IPS-18a (cell line): Measurements from ENCODE around the gene ABLIM1.

ENCODE experiments used
- H3K27ac ChIP-seq: one replicate; pipeline ENCODE4 v1.5.1; 2013; ENCODE audit warnings: low read length
- H3K27me3 ChIP-seq: one replicate; pipeline ENCODE4 v1.6.1; 2013; ENCODE audit warnings: mild to moderate bottlenecking, low read length; ENCODE audit not compliant: control insufficient read depth, insufficient read depth
- H3K36me3 ChIP-seq: one replicate; pipeline ENCODE4 v1.6.1; 2013; ENCODE audit warnings: low read depth, low read length; ENCODE audit not compliant: control insufficient read depth
- H3K4me1 ChIP-seq: one replicate; pipeline ENCODE4 v1.6.1; 2013; ENCODE audit warnings: low read depth, low read length; ENCODE audit not compliant: control insufficient read depth
- H3K4me3 ChIP-seq: one replicate; pipeline ENCODE4 v1.5.1; 2013; ENCODE audit warnings: low read length
- H3K9ac ChIP-seq: one replicate; pipeline ENCODE4 v1.6.1; 2013; ENCODE audit warnings: mild to moderate bottlenecking, low read length, moderate library complexity
- H3K9me3 ChIP-seq: one replicate; pipeline ENCODE4 v1.6.1; 2013; ENCODE audit warnings: low read depth, low read length; ENCODE audit not compliant: control insufficient read depth

ABLIM1 gene

DNA sequence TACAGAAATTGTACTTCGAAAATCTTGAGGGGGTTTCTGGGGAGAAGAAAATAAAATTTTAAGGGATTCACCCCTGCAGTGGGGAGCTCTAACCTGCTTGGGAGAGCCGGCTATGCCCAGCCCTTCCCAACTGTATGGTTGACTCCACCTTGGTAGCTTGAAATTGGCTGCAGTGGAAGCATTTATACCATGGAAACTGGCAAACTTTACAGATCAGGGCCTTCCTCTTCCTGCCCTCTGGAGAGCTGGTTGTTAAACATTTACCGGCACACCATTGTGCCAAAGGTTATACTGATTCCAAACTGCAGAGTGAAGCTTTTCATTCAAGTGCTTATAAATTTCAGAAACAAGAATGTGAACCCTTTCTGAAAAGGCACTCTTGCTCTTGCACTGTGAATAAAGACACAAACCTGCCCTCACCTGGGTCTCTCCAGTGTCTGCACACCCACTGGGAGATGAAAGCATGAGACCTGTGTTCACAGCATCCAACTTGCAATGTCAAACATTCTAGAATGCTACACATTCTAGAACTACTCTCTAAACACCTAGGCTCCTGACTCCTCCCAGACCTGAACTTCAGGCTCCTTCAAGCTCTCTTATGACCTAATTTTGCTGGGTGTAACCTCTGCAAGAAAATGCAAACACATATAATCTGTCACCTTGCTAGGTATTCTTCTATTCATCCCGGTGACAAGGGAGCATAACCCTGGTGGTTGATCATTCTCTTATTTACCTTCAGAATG lies 44.7 kb downstream of the ABLIM1 start:
- no peaks in the 10 kb centered on the region for H3K9me3 ChIP-seq
- H3K4me3 ChIP-seq, result no peak overlapping the region
- H3K27ac ChIP-seq, result no peak overlapping the region
- no peak overlapping the region for H3K9ac ChIP-seq
- no peaks in the 10 kb centered on the region for H3K27me3 ChIP-seq
- H3K36me3 ChIP-seq, result no peaks in the 10 kb centered on the region
- H3K4me1 ChIP-seq, result no peaks in the 10 kb centered on the region

DNA sequence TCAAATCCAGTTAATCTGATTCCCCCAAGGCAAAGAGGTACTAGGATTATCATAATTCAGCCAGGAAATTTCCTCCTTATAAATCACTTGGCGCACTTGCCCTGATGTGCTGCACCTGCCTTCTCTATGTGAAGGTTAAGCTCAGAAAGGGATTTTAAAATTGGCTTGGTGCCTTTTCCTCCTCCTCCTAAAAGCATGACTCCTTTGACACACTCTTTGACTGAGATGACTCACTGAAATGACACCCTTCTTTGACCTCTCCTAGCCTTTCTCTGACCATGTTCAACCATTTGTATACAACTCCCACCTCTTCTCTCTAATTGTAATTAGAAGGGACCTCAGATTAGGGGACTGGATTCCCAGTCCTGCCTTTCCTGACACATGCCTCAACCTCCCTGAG lies 46.5 kb downstream of the ABLIM1 start:
- no peaks in the 10 kb centered on the region for H3K27me3 ChIP-seq
- no peak overlapping the region for H3K9ac ChIP-seq
- no peaks in the 10 kb centered on the region for H3K4me1 ChIP-seq
- H3K27ac ChIP-seq, result no peak overlapping the region
- no peaks in the 10 kb centered on the region for H3K36me3 ChIP-seq
- no peaks in the 10 kb centered on the region for H3K9me3 ChIP-seq
- no peak overlapping the region for H3K4me3 ChIP-seq

DNA sequence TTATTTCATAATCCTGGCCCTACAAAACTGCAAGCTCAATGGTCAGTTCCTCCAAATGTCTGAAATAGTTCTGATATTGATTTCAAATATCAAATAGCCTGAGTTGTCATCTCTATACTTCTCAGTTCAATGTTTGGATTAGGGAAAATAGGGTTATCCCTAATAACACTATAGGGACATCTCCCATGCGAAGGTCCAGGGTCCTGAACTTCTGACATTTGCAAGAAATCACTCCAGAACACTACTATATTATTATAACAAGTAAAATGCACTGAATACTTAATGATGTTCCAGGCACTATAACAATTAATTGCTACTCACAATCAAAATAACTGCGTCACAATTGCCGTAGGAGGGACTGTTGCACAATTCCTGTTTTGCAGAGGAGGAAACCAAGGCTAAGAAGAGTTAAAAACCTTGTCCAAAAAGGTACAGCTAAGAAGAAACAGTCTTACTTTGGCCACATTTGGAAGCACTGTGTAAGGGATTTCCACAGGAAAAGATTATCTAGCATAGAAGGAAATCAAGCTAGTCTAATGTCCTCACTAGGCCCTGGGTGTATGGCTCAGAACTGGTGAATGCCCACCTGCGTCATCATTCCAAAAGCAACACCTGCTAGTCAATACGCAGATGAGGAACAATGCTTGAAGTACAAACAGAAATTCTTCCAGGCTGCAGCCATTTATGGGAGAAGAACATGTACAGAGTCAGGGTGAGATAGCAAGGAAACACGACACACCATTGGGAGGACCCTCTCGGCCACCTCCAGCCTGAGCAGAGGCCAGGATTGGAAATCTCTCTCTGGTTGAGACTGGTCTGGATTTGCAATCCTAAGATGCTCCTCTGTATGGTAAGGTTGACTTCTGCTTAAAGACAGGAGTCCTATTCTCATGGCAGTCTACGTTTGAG lies 48.3 kb downstream of the ABLIM1 start:
- H3K27me3 ChIP-seq, result no peaks in the 10 kb centered on the region
- no peak overlapping the region for H3K9ac ChIP-seq
- no peaks in the 10 kb centered on the region for H3K36me3 ChIP-seq
- no peaks in the 10 kb centered on the region for H3K4me1 ChIP-seq
- H3K4me3 ChIP-seq, result no peak overlapping the region
- no peak overlapping the region for H3K27ac ChIP-seq
- H3K9me3 ChIP-seq, result no peaks in the 10 kb centered on the region

DNA sequence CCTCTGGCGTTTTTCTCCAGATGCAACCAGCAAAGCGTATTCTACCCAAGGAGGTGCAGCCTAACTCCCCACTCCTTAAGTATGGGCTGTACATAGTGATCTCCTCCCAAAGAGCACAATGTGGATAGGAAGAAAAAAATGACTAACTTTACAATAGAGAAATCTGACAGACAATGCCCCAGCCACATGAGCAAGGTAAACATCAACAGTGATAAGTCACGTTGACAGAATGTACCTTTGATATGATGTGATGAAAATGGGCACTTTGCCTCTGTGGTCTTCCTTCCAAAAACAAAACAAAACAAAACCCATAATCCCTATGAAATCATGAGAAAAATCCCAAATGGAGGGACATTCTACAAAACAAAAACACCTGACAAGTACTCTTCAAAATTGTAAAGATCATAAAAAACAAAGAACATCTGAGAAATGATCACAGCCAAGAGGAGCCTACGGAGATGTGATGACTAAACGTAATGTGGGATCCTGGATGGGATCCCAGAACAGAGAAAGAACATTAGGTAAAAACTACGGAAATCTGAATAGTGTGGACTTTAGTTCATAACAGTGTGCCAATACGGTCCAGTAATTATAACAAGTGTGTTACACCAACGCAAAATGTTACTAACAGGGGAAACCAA lies 50.6 kb downstream of the ABLIM1 start:
- H3K9ac ChIP-seq, result no peak overlapping the region
- H3K9me3 ChIP-seq, result no peaks in the 10 kb centered on the region
- H3K4me1 ChIP-seq, result no peaks in the 10 kb centered on the region

DNA sequence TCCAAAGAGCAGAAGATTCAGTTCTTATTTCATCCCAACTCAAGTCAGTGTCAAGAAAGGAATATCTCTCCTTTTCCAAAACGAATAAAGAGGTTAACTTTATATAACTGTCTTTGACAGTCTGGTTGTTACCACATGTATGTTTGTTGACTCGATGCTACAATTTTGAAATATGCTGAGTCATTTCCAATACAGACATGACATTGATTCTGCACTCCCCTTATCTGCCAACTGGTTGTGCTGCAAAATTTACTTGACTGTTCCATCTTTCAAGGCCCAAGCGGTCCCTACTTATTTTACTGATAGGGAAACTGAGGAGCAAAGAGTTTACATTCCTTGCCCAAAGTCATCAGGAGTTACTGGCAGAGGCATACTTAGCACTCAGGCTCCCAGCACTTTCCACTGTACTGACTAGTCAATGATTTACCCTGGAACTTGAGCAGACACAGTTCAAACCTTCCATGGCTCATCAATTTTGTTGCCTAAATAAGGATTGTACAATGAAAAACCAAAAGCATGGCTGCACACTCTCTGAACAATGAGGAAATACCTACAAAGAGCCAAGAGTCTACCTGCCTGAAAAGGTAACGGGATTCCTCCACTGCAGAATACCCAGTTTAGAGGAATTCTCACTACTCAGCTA lies 52.8 kb downstream of the ABLIM1 start:
- Histone ChIP-seq H3K9me3 (no peaks in the 10 kb centered on the region), H3K27ac (no peak overlapping the region), H3K9ac (no peak overlapping the region), H3K27me3 (no peaks in the 10 kb centered on the region), H3K4me1 (no peaks in the 10 kb centered on the region), H3K36me3 (no peaks in the 10 kb centered on the region), H3K4me3 (no peak overlapping the region)

More for the DNA sequence above, 50.6 kb downstream of the ABLIM1 start:
- Histone ChIP-seq H3K27ac (no peak overlapping the region), H3K36me3 (no peaks in the 10 kb centered on the region), H3K27me3 (no peaks in the 10 kb centered on the region), H3K4me3 (no peak overlapping the region)

DNA sequence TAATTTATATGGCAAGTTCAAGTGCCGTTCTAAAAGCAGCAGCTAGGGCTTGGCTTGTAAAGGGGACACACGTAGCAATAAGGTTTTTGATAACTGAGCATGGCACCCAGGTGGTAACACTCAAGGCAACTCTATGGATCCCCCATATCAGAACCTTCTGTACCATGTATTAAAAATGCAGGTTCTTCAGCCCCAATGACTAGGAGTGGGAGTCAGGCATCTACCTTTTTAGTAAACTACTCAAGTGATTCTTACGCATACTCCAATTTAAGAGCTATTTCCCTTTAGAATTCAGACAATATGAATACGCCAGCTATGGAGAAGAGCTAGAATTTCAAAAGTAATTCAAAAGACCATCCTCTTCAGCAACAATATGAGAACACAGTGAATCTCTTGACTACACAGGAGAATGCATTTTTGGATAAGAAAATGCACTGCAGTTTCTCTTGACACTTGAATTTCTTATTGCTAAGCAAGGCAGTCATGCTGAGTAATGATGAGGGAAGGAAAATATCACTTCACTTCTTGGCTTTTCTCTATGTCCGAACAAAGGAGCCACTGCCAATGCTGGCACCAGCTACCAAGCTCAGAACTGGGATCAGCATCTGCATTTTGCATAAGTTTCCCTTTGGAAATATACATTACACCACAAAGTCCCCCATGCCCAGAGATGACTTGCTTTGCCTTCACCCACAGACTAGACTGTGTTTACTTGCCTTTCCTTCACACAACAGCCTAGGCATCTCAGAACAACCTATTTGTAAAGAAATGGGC lies 53.5 kb downstream of the ABLIM1 start:
- Histone ChIP-seq H3K4me3 (no peak overlapping the region), H3K4me1 (no peaks in the 10 kb centered on the region)

DNA sequence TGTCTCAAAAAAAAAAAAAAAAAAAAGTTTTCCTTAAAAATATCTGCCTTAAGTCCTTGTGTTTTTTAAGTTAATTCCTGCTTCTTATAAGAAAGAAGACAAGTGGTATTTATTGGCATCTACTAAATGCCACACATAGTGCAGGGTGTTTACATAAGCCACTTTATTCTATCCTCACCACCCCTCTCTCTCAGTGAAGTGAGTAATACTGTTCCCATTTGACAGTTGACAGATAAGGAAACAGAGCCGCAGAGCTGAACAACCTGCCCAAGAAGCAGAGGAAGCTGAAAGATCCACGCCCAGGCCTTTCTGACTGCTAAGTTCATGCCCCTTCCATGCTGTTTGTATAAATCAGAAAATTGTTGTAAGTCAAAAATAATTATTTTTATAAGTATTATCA lies 54.1 kb downstream of the ABLIM1 start:
- Histone ChIP-seq H3K4me3 (no peak overlapping the region), H3K9ac (no peak overlapping the region), H3K27ac (no peak overlapping the region), H3K9me3 (no peaks in the 10 kb centered on the region), H3K36me3 (no peaks in the 10 kb centered on the region), H3K27me3 (no peaks in the 10 kb centered on the region), H3K4me1 (no peaks in the 10 kb centered on the region)

More for the DNA sequence above, 53.5 kb downstream of the ABLIM1 start:
- Histone ChIP-seq H3K36me3 (no peaks in the 10 kb centered on the region), H3K9me3 (no peaks in the 10 kb centered on the region), H3K9ac (no peak overlapping the region), H3K27me3 (no peaks in the 10 kb centered on the region), H3K27ac (no peak overlapping the region)

DNA sequence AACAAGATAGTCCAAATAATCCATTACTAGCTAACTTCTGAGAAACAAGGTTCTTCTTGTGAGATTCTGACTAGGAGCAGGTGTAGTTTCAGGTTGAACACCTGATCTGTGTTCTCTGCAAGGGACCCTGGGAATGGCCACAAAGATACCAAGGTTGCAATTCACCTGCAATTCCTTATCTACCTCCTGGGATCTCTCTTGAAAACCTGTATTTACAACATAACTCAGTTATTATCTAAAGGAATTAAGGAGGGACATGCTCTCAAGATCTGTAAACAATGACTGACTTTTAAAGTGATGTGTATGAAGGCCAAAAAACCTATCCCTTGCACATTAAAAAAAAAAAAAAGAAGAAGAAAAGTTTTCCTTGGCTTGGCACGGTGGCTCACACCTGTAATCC lies 54.8 kb downstream of the ABLIM1 start:
- no peaks in the 10 kb centered on the region for H3K27me3 ChIP-seq
- no peaks in the 10 kb centered on the region for H3K4me1 ChIP-seq
- H3K36me3 ChIP-seq, result no peaks in the 10 kb centered on the region
- no peak overlapping the region for H3K9ac ChIP-seq
- H3K27ac ChIP-seq, result no peak overlapping the region
- H3K9me3 ChIP-seq, result no peaks in the 10 kb centered on the region
- H3K4me3 ChIP-seq, result no peak overlapping the region

DNA sequence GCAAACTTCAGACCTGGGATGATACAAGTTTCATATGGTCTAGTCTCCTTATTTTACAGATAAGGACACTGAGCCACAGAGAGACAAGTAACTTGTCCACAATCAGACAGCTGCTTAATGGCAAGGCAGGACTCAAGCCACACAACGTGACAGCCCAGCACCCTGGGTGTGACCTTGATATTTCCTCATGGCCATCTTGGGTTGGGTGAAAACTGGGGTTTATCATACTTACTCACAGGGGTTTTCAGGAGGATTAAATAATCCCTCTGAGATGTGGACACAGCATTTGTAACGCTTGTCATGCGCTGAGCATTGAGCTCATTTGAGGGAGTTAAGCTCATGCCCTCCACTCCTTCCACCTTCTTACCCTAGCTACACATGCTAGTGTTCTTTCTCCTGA lies 58.0 kb downstream of the ABLIM1 start:
- Histone ChIP-seq H3K4me3 (no peak overlapping the region), H3K36me3 (no peaks in the 10 kb centered on the region)

DNA sequence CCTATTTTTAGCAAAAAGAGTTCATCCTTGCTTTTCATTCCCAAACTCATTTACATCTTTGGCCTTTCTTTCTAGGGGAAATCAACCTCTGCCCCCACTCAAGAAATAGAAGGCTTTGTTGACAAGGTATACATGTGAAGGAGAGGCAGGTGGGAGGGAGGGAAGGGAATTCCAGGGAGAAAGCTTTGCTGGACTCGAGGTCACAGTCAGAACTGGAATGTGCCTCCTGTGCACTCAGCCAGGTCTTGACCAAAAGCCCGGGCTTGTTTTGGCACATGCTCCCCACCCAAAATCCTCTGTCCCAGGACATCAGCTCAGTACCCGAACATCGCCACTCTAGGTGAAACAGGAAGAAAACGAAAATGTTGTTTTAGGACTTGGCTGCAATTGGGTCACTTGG lies 61.3 kb downstream of the ABLIM1 start:
- H3K9me3 ChIP-seq, result no peaks in the 10 kb centered on the region
- no peaks in the 10 kb centered on the region for H3K36me3 ChIP-seq
- H3K27me3 ChIP-seq, result no peaks in the 10 kb centered on the region
- no peak overlapping the region for H3K4me3 ChIP-seq
- H3K9ac ChIP-seq, result no peak overlapping the region
- H3K4me1 ChIP-seq, result no peaks in the 10 kb centered on the region
- H3K27ac ChIP-seq, result no peak overlapping the region

More for the DNA sequence above, 58.0 kb downstream of the ABLIM1 start:
- Histone ChIP-seq H3K9me3 (no peaks in the 10 kb centered on the region), H3K27ac (no peak overlapping the region), H3K27me3 (no peaks in the 10 kb centered on the region), H3K9ac (no peak overlapping the region), H3K4me1 (no peaks in the 10 kb centered on the region)
